Measurements from ENCODE around the gene OR52W1. TPM values are rescaled to one million over a fixed set of nuclear protein-coding genes. Genes with fewer than 3 reads are reported as not detected.

OR52W1 gene
- total RNA-seq, 1 donor = not detected

DNA sequence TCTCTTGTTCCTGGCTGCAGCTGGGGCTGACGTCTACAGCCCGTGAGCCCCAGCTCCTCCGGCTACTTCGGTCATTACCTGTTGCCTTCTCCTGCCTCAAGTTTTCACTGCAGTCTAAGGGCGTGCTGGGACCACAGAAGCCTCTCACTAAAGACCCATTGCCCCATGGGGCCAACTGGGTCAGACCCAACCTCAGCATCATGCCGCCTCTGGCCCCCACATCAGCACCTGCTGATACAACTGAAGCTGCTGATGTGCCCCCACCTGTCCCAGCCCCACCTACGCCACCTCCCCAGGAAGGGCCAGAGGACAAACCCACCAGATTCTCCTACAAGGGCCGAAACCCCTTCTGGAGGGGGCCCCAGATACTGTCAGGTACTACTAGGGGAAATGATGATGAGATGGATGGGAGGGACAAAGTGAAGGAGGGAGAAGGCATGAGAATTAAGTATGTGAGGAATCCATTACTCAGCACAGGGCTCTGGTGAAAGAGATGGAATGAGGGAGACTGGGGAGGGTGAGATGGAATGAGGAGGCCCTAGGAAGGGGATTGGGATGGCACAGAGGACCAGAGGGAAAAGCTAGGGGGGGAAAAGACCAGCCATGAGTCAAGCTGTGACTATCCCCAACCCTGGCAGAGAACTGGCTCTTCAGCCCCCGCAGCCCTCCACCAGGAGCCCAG is 11.4 kb downstream of the OR52W1 start:
- no peak overlapping the region for H3K4me3 ChIP-seq (ENCODE audit: low read depth, low read length)
- no peak for DNase-seq (ENCODE audit: low read depth)
- TF ChIP-seq CTCF (IDR thresholded peaks at IDR 0.05; ENCODE audit: insufficient read depth, low read length) = no peak

- H3K4me3 ChIP-seq (ENCODE audit: low read depth, low read length) = no peak overlapping the region
- no peak for DNase-seq (ENCODE audit: low read depth)
- no peak for TF ChIP-seq CTCF (IDR thresholded peaks at IDR 0.05; ENCODE audit: insufficient read depth, low read length)
Observed at GRCh38 chr11:6214530-6214929, 15.5 kb downstream of the OR52W1 start.

- no peak overlapping the region for H3K4me3 ChIP-seq (ENCODE audit: low read depth, low read length)
- no peak for DNase-seq (ENCODE audit: low read depth)
- no peak for TF ChIP-seq CTCF (IDR thresholded peaks at IDR 0.05; ENCODE audit: insufficient read depth, low read length)
Observed at GRCh38 chr11:6216501-6216900, 17.5 kb downstream of the OR52W1 start.

DNA sequence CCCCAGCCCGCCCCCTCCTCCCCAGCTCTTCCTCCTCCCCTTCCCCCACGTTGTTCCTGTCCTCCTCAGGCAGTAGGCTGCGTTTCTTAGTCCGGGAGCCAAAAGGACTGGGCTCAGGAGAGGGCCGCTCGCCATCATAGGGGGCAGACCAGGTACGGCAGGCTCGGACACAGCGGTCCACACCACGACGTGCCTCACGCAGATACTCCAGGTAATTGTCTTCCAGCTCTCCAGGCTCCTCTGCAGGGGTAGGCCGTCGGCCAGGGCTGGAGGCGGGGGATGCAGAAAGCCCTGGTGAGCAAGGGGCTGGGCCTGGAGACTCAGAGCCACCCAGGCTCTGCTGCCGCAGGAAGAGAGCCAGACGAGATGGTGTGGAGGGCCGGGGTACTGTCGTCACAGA is 18.7 kb downstream of the OR52W1 start:
- H3K4me3 ChIP-seq (ENCODE audit: low read depth, low read length) = no peak overlapping the region
- no peak for DNase-seq (ENCODE audit: low read depth)
- no peak for TF ChIP-seq CTCF (IDR thresholded peaks at IDR 0.05; ENCODE audit: insufficient read depth, low read length)

DNA sequence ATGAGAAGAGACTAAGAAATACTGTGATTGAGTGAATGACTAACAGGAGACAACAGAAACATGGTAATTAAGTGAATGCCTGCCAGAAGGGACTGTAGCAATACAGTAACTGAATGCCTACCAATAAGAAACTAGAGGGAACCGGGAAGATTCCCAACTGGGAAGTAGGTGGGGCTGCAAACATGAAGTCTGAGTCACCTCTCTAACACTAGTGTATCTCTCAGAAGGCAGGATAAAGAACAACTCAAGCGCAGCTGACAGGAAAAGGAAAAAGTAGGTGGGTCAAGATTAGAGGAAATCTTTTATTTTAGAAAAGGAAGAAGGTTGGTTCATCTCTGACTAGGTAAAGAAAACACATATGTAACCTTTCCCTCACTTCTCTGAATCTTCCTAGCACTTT is 20.3 kb downstream of the OR52W1 start:
- no peak for TF ChIP-seq CTCF (IDR thresholded peaks at IDR 0.05; ENCODE audit: insufficient read depth, low read length)
- no peak overlapping the region for H3K4me3 ChIP-seq (ENCODE audit: low read depth, low read length)
- DNase-seq (ENCODE audit: low read depth) = peak; percentile 93

DNA sequence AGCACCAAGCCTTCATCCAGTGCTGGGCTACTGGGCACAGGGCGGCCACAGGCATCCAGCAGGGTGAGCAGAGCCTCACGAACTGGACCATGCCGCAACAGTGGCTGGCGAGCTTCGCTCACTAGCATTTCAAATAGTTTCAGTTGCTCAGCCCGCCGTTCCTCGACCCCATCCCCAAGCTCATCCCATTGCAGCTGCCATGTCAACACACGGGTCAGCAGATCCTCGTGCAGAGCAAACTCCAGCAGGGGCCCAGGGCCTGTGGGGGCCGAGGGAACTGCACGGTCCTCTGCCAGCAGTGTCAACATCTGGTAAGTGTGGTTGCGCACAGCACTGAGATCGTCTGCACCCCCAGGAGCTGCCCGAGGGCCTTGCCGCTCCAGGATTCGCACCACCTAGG is 24.8 kb downstream of the OR52W1 start:
- H3K4me3 ChIP-seq (ENCODE audit: low read depth, low read length) = no peak overlapping the region
- no peak for DNase-seq (ENCODE audit: low read depth)
- TF ChIP-seq CTCF (IDR thresholded peaks at IDR 0.05; ENCODE audit: insufficient read depth, low read length) = no peak

DNA sequence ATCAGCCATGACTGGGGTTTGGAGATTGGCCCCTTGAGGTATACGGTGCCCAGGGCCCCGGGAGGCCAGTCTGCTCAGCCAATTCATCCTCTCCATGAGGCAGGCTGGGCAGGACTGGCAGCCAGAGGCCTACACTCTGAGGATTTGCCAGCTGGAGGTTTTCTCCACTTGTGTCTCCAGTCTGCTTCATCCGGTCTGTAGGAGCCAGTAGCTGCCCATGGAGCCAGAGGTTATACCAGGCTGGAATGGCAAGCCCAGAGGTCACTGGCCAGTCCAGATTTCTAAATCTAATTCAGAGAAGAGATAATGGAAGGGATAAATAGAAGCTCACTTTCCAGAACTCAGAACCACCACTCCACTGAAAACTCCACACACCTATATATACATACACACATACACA is 25.4 kb downstream of the OR52W1 start:
- H3K4me3 ChIP-seq (ENCODE audit: low read depth, low read length) = no peak overlapping the region
- DNase-seq (ENCODE audit: low read depth) = no peak
- no peak for TF ChIP-seq CTCF (IDR thresholded peaks at IDR 0.05; ENCODE audit: insufficient read depth, low read length)
